NCI-H82 treated with DMSO at 0.1 percent for 48 hours (cell line): ENCODE measurements around the gene MMP8.

Experiments
- DNase-seq: peaks from one replicate; lab custom pipeline; 2025; ENCODE audit not compliant: unreplicated experiment; lab: John Stamatoyannopoulos, UW

MMP8 gene

DNA sequence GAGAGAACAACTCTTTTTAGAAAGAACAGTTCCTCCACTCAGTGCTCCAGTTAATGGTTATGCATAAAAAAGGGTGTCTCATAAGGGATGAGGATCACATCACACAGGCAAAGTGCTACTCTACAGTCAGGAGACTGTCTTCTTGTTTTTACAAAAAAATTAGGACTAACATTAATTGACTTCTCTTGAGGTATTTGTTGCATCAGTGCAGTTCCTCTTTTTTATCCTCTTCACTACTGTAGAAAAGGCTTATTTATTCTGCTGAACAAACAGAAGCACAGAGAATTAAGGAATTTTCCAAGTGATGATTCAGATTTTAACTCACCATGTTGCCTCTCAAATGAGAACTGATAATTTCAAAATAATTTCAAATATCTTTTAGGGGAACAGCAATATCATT is 1.9 kb downstream of the MMP8 start:
- no peak for DNase-seq

DNA sequence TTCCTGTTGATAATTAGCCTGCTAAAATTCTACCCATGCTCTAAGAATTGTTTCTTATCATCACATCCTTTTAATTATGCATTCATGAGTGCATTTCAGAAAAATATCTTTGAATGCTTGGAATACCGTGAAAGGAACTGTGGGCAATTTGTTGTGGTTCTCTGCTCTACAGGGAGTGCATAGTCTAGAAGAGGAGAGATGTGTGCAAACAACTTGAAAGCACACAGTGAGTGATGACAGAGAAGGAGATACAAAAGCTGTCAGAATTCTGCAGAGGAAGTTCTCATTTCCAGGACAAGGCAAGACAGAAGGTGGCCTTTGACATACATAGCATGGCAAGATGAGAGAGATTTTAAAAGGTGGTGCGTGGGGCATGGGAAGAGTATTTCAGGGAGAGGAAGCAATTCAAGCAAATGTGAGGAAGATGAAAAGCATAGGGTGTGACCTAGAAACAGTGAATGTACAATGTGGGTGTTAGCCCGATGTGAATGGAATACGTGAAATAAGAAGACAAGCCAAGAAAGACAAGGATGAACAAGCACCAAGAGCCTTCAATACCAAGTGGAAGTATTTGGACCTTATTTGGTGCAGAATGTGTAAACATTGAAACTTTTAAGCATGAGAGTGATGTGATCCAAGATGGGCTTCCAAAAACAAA is 5.0 kb downstream of the MMP8 start:
- DNase-seq: no peak

DNA sequence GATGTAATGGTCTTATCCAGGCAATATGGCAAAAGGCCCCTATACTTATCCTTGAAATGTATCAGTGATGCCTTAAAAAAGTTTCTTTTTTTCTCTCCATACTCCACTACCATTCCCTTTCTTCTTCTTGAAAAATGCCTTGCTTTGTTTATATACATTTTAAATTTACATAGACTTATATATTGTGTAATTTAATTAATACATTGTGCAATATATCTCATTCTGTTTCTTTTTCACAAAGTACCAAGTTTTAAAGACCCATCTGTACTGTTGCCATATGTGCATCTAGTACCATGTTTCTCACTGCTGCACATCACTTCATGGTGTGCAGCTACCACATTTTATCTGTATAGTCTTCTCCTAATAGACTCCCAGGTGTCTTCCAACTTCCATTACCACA is 7.5 kb downstream of the MMP8 start:
- no peak for DNase-seq

DNA sequence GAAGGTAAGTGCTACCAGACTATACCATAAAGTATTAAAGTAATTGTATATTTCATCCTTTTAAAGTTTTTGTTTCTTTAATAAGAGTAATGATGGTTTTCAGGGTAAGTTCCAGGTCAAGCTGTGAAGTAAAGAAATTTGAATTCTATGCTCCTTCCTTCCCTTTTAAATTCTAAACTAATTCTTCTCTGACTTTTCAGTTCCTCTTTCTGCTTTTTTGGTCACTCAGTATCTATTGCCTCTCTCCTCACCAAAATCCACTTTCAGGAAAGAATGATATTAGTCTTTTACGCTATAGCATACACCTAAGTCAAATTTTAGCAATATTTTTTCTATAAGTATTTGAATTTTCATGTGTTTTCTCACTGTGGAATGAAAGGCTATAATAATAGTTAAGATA is 8.2 kb downstream of the MMP8 start:
- DNase-seq: no peak

DNA sequence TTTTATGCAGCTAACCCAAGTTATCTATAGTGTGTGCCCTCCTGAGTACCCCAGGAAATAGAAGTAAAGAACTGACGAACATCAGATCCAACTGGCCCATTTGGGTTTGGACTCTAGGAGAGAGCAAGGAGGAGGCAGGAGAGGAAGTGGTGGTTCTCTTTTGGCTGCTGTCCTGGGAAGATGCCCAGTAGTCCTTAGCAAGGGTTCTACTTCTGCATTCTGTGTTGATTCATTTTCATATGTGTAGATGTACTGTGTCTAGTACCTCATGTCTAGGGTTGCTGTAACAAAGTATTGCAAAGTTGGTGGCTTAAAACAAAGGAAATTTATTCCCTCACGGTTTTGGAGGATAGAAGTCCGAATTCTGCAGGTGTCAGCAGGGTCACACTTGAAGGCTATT is 12.6 kb downstream of the MMP8 start:
- no peak for DNase-seq

DNA sequence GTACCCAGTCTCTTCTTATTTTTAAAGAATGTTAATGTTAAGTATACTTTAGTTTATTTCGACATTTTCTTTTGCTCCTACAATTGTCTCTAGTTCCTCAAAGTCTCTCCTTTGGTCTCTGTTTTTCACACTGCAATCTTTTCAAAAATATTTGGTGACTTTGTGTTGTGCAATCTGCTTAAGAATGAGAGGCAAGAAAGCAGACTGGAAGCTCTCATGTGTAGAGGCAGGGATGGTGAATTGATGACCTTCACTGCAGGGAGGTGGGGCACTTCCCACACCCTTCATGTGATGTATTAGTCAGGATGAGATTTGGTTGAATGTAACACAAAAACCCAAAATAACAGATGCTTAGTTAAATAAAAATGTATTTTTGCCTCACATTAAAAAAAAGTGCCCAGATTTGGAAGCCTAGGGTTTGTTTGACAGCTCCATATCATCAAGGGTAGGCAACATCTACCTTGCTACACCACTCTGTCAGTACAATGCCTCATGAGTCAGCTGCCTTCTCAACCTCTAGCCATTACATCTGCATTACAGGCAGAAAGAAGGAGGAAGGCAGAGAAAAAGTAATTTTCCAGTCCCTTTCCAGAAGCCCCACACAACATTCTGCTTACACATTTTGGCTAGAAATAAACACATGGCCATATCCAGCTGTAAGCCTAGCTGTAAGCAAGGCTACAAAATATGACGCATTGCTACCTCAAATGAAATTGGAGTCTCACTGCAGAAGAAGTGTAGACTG is 15.4 kb downstream of the MMP8 start:
- no peak for DNase-seq

DNA sequence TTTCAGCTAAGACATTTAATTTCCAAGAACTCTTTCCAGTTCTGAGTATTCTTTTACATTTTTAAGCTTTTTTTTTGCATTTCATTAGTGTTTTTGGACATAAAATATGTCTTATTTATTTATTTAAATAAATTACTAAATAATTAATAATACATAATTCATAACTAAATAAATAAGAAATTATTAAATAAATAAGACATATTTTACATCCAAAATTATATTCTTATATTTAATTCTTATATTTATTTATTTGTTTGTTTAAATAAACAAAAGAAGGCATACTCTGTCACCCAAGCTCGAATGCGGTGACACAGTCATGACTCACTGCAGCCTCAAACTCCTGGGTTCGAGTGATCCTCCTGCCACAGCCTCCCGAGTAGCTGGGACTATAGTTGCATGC is 16.1 kb downstream of the MMP8 start:
- no peak for DNase-seq

DNA sequence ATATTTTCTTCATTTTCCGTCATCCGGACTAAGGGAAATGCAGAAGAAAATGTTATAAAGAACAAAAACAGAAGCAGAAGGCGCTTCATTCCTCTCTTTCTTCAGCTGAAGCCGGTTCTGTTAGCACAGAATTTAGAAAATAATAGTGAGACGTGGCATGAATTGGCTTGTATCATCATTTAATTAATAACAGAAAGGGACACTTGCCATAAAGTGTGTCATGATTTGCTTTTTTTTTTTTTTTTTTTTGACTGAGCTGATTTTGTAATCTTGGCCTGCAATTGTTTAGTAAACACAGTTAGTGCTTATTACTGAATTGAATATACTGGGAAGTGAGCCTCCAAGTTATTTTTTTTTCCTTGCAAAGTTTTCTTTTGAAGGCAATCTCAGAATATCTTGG is 19.1 kb downstream of the MMP8 start, which contains the start of gene MMP27:
MMP27 (minus strand) TSS at position 144 of the 400 bp plus-strand sequence; CDS start at position 89, 55 bp downstream.
- DNase-seq: no peak

DNA sequence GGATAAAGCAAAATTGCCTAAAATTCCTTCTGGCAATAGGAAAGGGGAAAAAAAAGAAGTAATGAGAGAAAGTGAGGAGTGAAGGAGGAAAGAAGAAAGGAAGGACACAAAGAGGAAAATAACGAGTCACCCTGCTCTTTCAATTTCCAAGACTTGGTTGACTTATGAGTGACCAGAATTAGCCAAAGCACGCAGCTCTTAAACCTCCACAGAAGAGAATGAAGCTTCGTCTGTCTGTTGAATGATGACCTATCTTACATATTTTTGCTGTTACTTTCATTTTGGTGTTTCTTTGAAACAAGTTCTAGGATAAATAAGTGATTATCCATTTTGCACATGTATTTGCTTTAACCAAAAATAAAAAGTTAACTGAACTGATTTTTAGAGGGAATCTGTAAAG is 19.9 kb downstream of the MMP8 start:
- no peak for DNase-seq

DNA sequence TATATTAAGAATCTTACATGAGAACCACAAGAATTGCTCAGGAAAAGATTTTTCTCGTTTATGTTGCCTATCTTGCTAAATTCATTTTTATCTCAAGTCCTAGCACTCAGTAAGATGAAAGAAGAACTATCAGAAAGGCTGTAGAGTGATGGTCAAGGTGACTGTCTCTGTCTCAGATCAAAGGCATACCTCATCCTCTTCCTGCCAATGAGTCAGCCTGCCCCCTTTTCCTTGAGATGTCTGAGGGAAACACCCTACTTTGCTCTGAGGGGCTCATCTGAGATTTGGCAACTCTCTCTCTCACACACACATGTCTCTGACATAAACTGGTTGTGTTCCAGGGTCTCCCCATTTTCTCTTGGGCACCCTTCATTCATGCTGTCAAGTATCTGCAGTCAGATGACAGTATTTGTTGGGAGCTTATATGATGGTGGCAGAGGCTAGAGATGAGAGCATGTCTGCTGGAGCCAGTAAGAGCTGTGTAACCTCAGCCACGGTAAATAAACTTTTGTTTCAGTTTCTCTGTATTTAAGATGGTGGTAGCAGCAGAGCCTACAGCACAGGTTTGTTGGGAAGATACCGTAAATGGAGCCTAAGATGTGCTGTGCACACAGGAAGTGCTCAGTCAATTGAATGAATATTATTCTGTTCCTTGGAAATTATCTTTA is 20.8 kb downstream of the MMP8 start:
- no peak for DNase-seq

DNA sequence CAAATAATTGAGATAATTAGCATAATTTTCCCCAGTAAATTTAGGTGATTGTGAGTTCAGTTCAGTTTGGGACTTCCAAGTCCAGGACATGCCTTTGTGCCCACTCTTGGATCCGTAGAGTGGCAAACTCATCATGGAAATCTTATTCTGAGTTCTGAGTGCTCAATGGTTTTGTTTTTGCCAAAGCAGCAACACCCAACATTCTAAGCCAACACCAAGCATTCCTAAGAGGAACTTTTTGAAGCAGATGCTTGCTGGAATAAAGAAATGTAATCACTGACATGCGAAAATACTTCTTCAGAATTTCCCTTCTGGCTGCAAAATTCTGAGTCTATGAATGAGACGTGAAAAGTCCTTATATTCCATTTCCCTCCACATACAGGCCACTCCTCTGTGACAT is 29.6 kb downstream of the MMP8 start:
- no peak for DNase-seq

DNA sequence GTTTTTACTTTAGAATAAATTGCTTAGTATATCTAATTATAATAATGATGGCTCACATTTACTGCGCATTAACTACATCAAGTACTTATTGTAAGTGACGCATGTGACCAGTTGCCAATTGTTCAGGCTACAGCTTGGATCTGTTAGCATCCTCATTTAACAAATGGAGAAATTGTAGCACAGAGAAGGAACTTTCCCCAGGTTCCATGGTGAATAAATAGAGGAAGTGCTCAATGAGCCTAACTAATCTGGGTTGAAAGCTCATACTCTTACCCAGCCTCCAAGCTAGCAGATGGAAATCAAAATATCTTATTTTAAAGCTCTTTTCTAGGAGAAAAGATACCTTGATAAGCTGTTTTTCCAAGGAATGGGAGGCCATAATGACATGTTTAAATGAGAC is 39.0 kb downstream of the MMP8 start:
- DNase-seq: no peak

DNA sequence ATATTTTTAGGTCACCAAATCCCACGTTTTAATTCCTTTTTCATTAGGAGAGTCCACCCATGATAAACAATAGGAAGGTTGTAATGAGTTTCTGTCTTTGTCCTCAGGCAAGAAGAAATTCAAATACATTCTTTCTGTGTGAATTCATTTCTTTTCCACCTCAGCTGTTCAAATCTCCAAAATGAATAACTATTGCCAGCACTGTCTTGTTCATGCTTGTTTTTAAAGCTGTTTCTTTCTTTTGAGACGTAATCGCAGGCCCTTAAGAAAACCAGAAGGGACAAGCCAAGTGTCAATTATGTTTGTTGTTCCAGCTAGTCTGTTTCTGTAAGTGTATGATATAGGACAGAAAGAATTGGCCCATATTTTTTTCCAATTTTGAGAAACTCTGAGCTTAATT is 39.4 kb downstream of the MMP8 start:
- no peak for DNase-seq

DNA sequence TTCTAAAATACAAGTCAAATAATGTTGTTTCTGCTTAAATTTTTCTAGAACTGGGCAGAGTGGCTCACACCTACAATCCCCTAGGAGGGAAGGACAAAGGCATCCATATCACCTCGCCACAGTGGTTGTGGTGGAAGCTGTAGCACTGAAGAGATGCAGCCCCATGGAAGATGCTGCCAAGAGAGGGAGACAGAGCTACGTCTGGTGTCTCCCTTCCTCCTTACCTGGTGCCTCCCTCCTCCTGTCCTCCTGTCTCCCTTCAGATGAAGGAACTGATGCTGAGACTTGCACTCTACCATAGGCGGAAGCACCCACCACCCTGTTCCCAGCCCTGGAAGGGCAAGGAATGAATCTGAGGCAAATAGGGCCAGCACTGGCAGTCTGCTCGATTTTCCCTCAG is 41.5 kb downstream of the MMP8 start:
- DNase-seq: no peak

DNA sequence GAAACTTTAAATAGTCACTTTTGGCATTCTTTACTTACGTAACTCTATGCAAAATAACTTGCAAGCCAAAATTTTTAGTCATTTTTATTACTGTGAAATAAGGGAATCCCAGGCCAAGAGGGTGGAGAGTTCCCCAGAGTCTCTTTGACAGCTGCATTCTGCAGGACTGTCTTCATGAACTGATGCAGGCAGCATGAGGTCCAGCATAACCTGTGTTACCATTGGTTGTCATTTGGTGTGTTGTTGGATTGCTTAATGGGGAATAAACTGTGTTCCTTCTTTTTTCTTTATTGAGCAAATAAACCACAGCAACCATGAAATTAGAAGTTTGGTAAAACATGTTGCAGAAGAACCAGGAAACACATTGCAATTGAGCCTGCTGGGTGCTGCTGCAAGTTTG is 43.8 kb downstream of the MMP8 start:
- DNase-seq: no peak

DNA sequence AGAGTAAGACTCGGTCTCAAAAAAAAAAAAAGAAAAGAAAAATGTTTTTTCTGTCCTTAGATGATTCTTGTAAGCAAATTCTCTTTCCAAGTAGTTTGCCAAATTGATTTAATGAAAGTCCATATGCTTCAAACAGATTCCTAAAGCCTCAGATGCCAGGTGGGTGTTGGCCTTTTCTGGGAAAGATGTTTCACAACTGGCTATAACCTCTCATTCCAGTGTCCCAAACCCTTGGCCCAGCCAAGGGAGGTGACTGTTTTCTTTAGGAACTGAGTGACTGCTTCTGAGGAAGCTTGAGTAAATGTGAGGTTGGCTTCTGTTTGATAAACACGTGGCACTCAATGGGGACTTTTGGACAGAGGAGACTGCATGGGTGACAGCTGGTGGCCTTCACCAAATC is 46.7 kb downstream of the MMP8 start:
- no peak for DNase-seq

DNA sequence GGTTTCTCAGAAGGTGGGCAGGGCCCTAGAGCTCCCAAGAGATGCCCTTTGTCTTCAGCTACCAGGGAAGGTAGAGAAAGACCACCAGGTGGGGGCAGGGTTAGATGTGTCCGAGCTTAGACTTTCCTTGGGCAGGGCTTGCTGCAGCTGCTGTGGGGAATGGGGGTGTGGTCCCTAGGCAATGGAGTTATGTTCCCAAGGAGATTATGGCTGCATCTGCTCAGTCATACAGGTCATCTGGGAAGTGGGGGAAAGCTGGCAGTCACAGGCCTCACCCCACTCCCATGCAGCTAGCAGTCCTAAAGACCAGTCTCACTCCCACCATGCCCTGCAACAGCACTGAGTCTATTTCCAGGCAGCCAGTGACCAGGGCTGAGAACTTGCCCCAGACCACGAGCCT is 48.7 kb downstream of the MMP8 start:
- no peak for DNase-seq

DNA sequence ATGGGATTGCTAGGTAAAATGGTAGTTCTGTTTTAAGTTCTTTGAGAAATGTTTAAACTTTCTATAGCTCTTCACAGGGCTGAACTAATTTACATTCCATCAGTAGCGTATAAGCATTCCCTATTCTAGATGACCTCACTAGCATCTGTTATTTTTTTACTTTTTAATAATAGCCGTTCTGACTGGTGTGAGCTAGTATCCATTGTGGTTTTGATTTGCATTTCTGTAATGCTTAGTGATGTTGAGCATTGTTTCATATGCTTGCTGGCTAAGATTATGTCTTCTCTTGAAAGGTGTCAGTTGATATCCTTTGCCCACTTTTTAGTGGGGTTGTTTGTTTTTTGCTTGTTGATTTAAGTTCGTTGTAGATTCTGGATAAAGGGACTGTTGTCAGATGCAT is 55.1 kb downstream of the MMP8 start:
- no peak for DNase-seq

DNA sequence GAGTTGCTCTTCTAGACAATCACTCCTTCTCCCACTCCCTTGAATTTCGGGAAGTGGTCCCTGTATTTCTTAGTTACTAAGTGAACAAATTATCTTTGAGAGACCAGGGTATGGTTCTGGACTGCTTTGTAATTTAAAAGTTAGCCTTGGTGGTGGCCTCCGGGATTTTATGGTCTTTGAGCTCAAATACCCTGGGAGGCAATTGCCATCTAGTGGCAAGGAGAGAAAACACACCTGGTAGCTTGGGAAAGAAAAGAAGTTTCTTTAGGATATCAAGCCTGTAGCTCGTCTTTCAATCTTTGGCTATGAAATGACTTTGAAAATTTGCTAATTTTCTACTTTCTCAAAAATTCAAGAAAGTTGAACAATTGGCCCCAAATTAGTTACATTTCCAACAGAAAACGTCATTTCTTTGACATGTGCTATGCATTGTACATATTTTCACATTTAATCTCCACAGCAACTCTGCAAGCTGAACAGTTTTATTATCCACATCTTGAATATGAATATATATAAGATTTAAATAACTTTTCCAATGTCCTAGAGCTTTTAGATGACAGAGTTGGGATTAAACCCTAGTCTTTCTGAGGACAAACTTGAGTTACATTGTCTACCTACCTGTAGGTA is 58.3 kb downstream of the MMP8 start:
- no peak for DNase-seq

DNA sequence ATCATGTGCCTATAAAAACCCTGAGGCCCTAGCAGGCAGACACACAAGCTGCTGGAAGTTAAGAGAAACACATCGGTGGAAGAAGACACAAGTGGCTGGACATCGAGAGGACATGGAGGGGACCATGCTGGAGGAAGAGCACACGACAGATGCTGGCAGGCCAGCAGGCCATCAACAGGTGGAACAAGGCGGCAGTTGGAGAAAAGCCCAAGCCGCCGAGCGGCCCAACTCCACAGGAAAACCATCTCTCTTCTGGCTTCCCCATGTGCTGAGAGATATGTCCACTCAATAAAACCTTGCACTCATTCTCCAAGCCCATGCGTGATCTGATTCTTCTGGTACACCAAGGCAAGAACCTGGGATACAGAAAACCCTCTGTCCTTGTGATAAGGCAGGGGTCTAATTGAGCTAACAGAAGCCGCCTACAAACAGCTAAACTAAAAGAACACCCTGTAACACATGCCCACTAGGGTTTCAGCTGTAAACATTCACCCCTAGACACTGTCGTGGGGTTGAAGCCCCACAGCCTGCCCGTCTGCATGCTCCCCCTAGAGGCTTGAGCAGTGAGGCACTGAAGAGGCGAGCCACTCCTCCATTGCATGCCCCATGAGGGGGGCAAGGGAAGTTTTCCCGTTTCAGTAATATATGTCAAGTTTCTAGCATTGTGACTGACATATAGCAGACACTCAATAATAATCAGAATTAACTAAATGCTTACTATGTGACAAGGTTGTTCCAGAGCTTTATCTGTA is 60.6 kb downstream of the MMP8 start:
- DNase-seq: no peak

DNA sequence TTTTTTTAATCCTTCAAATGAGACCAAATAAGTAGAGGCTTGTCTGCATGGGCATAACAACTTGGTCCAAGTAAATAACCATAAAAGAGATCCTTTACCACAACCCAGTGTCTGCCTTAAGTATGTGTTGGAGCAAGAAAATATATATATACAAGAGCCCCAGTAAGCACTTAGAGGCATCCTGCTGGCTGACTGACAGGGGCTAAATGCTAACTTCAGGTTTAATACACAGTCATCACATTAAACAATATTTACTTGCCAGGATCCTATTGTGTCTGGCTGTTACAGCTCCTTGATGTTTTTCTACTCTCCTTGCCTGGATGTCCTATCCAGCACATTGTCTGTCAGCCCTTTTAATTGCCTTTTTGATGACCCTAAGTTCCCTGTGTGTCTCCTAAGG is 62.1 kb downstream of the MMP8 start:
- no peak for DNase-seq
